Endothelial cell of umbilical vein (primary cell): ENCODE measurements around the gene POC5. TPM values are rescaled to one million over a fixed set of nuclear protein-coding genes. Genes with fewer than 3 reads are reported as not detected.

ENCODE experiments used
- BruUV-seq: library from RNA; stranded (reverse); fragments of 400-500 nt; replicated peaks from 2 replicates; lab custom pipeline; 2021; lab: Mats Ljungman, UMichigan
- CTCF ChIA-PET: fragments of 300-600, 350-600 bp; sonication (Branson Sonifier 250); formaldehyde crosslinking; loops from one replicate; lab custom pipeline; 2021; ENCODE audit warnings: antibody characterized with exemption, inconsistent platforms; lab: Charles Lee
- POLR2A ChIA-PET: fragments of 300-600, 350-600 bp; sonication (Branson Sonifier 250); formaldehyde crosslinking; loops from one replicate; lab custom pipeline; 2021; ENCODE audit warnings: antibody characterized with exemption, inconsistent platforms; lab: Charles Lee
- DNase-seq: peaks from one replicate; pipeline ENCODE4 v3.0.0-alpha.2; 2011; ENCODE audit warnings: low read depth, low spot score
- FAIRE-seq: peaks from 2 replicates; lab custom pipeline; 2011; peaks lifted over from hg19 to GRCh38; lab: Jason Lieb, UNC
- H2AFZ ChIP-seq: 2 replicates; pipeline ENCODE4 v1.6.0; 2012; ENCODE audit warnings: low read depth, low read length, control low read depth, inconsistent platforms
- H3K27ac ChIP-seq: 2 replicates; pipeline ENCODE4 v1.5.1; 2011; ENCODE audit warnings: low read depth, mild to moderate bottlenecking, control low read depth, low read length, moderate library complexity; ENCODE audit not compliant: insufficient read depth
- H3K27me3 ChIP-seq, 2 experiments: 2 replicates each; pipeline versions ENCODE4 v1.6.0 to v1.6.1; 2011; ENCODE audit warnings: low read length in 2 of 2, mixed read lengths in 1 of 2; ENCODE audit not compliant: control insufficient read depth in 2 of 2, insufficient read depth in 2 of 2
- H3K36me3 ChIP-seq, 2 experiments: 2 replicates in 1 of 2; 3 replicates in 1 of 2; pipeline ENCODE4 v1.5.1; 2011; ENCODE audit warnings: low read length in 2 of 2, mild to moderate bottlenecking in 1 of 2, moderate library complexity in 1 of 2; ENCODE audit not compliant: control insufficient read depth in 2 of 2, insufficient read depth in 2 of 2; ENCODE audit errors: extremely low read depth in 1 of 2
- H3K4me1 ChIP-seq: 3 replicates; pipeline ENCODE4 v1.5.1; 2011; ENCODE audit warnings: mild to moderate bottlenecking, low read length; ENCODE audit not compliant: control insufficient read depth, insufficient read depth; ENCODE audit errors: extremely low read depth
- H3K4me2 ChIP-seq: 2 replicates; pipeline ENCODE4 v1.6.1; 2011; ENCODE audit warnings: low read length, control low read depth, mixed read lengths; ENCODE audit not compliant: insufficient read depth
- H3K4me3 ChIP-seq, 3 experiments: fragments of 200-600 bp in 1 of 3; sonication (generic), shearing (Covaris generic) in 1 of 3; replicated peaks in 1 of 3; 2 replicates each; pipeline ENCODE4 v1.5.1; 2011 to 2016; ENCODE audit warnings: control low read depth in 3 of 3, low read length in 3 of 3, mild to moderate bottlenecking in 2 of 3, inconsistent platforms in 1 of 3, low read depth in 1 of 3, moderate library complexity in 1 of 3; ENCODE audit not compliant: insufficient read depth in 1 of 3
- H3K79me2 ChIP-seq: 2 replicates; pipeline ENCODE4 v1.6.0; 2012; ENCODE audit warnings: low read length, inconsistent platforms; ENCODE audit not compliant: control insufficient read depth, insufficient read depth
- H3K9ac ChIP-seq: replicated peaks from 2 replicates; pipeline ENCODE3; 2011; ENCODE audit warnings: low read length, control low read depth; ENCODE audit not compliant: insufficient read depth; ENCODE audit errors: extremely low read depth
- H3K9me1 ChIP-seq: replicated peaks from 3 replicates; pipeline ENCODE4 v1.6.0; 2011; ENCODE audit warnings: mild to moderate bottlenecking, low read length; ENCODE audit not compliant: control insufficient read depth, insufficient read depth; ENCODE audit errors: extremely low read depth
- H3K9me3 ChIP-seq: replicated peaks from 2 replicates; pipeline ENCODE4 v1.5.1; 2012; ENCODE audit warnings: low read length, inconsistent platforms; ENCODE audit not compliant: control insufficient read depth, insufficient read depth
- H4K20me1 ChIP-seq: replicated peaks from 2 replicates; pipeline ENCODE3; 2011; ENCODE audit warnings: mild to moderate bottlenecking, low read length; ENCODE audit not compliant: control insufficient read depth, insufficient read depth; ENCODE audit errors: extremely low read depth
- CTCF ChIP-seq, 2 donors: IDR thresholded peaks; 1 replicate in 1 of 2; 2 replicates in 1 of 2; pipeline ENCODE4 v1.5.1; 2011; ENCODE audit warnings: low read length in 2 of 2, mild to moderate bottlenecking in 2 of 2, moderate library complexity in 2 of 2, control low read depth in 1 of 2, inconsistent platforms in 1 of 2, low read depth in 1 of 2; ENCODE audit not compliant: insufficient read depth in 1 of 2; ENCODE audit errors: extremely low read depth in 1 of 2
- EZH2 ChIP-seq: IDR thresholded peaks from 2 replicates; pipeline ENCODE4 v1.6.1; 2012; ENCODE audit warnings: borderline replicate concordance, low read depth, mild to moderate bottlenecking, moderate library complexity, low read length, inconsistent platforms; ENCODE audit not compliant: severe bottlenecking
- FOS ChIP-seq: IDR thresholded peaks from 2 replicates; pipeline ENCODE4 v1.6.1; 2011; ENCODE audit warnings: mild to moderate bottlenecking, low read length, moderate library complexity, borderline replicate concordance; ENCODE audit not compliant: insufficient read depth
- GATA2 ChIP-seq: IDR thresholded peaks from 2 replicates; pipeline ENCODE4 v1.7.0; 2011; ENCODE audit warnings: low read depth, mild to moderate bottlenecking, moderate library complexity, mixed read lengths, low read length; ENCODE audit not compliant: insufficient read length, insufficient read depth
- JUN ChIP-seq: IDR thresholded peaks from 2 replicates; pipeline ENCODE4 v1.6.1; 2011; ENCODE audit warnings: borderline replicate concordance, low read depth; ENCODE audit not compliant: insufficient read length, insufficient read depth
- MAX ChIP-seq: IDR thresholded peaks from 2 replicates; pipeline ENCODE4 v1.6.1; 2011; ENCODE audit not compliant: insufficient read depth, insufficient read length
- MYC ChIP-seq: IDR thresholded peaks from one replicate; pipeline ENCODE4 v1.6.1; 2011; ENCODE audit warnings: mild to moderate bottlenecking, low read depth, low read length
- POLR2A ChIP-seq: IDR thresholded peaks from 2 replicates; pipeline ENCODE4 v1.6.1; 2012; ENCODE audit warnings: low read depth, mild to moderate bottlenecking, control low read depth, low read length
- POLR2AphosphoS5 ChIP-seq: IDR thresholded peaks from 2 replicates; pipeline ENCODE4 v1.6.1; 2012; ENCODE audit warnings: low read depth, mild to moderate bottlenecking, control low read depth, low read length, moderate library complexity; ENCODE audit not compliant: insufficient read depth
- dilution Hi-C: fragments of 300-500 bp; cut with MboI; formaldehyde crosslinking; loops from one replicate; pipeline ENCODE4 v1.15.0; 2019; ENCODE audit warnings: low sequenced_read_pairs; ENCODE audit not compliant: extremely low pct_ligation_motif_present
- intact Hi-C: fragments of 100-400 bp; cut with micrococcal nuclease; formaldehyde crosslinking; loops from one replicate; pipeline ENCODE4 v1.10.0; 2022
- polyA plus RNA-seq, 4 experiments: library from polyadenylated mRNA; depleted of rRNA in 3 of 4; stranded (reverse) in 3 of 4; unstranded in 1 of 4; fragments of >200 nt; gene quantifications; 2 replicates each; pipeline versions ENCODE4 v1.2.1 to v1.2.3, GENCODE V29; 2011 to 2012; ENCODE audit warnings: missing spikeins in 1 of 4
- total RNA-seq: library from RNA; stranded (reverse); gene quantifications from 2 replicates; pipeline ENCODE4 v1.2.3, GENCODE V29; 2021

POC5 gene
- total and polyA plus RNA-seq, 2 donors (not counting 3 experiments of a cell fraction or from before 2014, with no cell fraction given) = 8.3 to 15.9 TPM

- no peaks in the 10 kb centered on the region for H3K79me2 ChIP-seq
- H3K9me1 ChIP-seq = no peaks in the 10 kb centered on the region
- dilution Hi-C loops = no loop called here
- intact Hi-C loops = no loop called here
- H3K36me3 ChIP-seq = no peaks in the 10 kb centered on the region
- BruUV-seq = no TSS peak
- TF ChIP-seq JUN (no peak), EZH2 (no peak), MAX (no peak), GATA2 (no peak), MYC (no peak), POLR2A (no peak), POLR2AphosphoS5 (no peak), CTCF (IDR thresholded peaks at IDR 0.05; ENCODE audit: extremely low read depth in 1 of 2, insufficient read depth in 1 of 2, low read depth in 1 of 2, low read length in 2 of 2) (no peak), FOS (no peak)
- DNase-seq = no peak
- ChIA-PET POLR2A (no interaction called here), CTCF (interaction anchor here (0.6 to 2.7 kb wide), 4 partner anchors 10 to 17 kb away, joined by 3 to 14 read pairs (median 7); no protein-coding TSS in a partner anchor)
- H2AFZ ChIP-seq = no peak overlapping the region
- FAIRE-seq = no peak
- H3K4me3 ChIP-seq = no peak overlapping the region
- no peaks in the 10 kb centered on the region for H4K20me1 ChIP-seq
- no peak overlapping the region for H3K4me2 ChIP-seq
- no peak overlapping the region for H3K27ac ChIP-seq
- peaks cover 6% of the 10 kb centered on the region for H3K4me1 ChIP-seq
- H3K27me3 ChIP-seq = no peaks in the 10 kb centered on the region
- H3K9ac ChIP-seq = no peak overlapping the region
- no peaks in the 10 kb centered on the region for H3K9me3 ChIP-seq
Measured at GRCh38 chr5:75663579-75664284, 53.5 kb downstream of the POC5 start.
